Small intestine (tissue), 7 donors: ENCODE measurements around the gene GUCA1C. TPM values are rescaled to one million over a fixed set of nuclear protein-coding genes. Genes with fewer than 3 reads are reported as not detected.
A peak's percentile ranks its signal among the peaks of the same experiment; 100 is the strongest.

Source experiments
- DNase-seq, 2 donors: peaks; one replicate each; pipeline versions ENCODE4 v3.0.0 to v3.0.0-alpha.2; 2013
- FAIRE-seq: peaks from 2 replicates; lab custom pipeline; 2012; peaks lifted over from hg19 to GRCh38; lab: Jason Lieb, UNC
- H3K27ac ChIP-seq, 3 donors: one replicate each; pipeline ENCODE4 v1.5.1; 2013; ENCODE audit warnings: low read length in 2 of 3, mild to moderate bottlenecking in 2 of 3, control low read depth in 1 of 3, inconsistent platforms in 1 of 3, low read depth in 1 of 3, moderate library complexity in 1 of 3
- H3K27me3 ChIP-seq, 3 donors: one replicate each; pipeline ENCODE4 v1.6.1; 2013; ENCODE audit warnings: low read length in 3 of 3, inconsistent platforms in 1 of 3; ENCODE audit not compliant: control insufficient read depth in 3 of 3, insufficient read depth in 3 of 3
- H3K36me3 ChIP-seq, 3 donors: one replicate each; pipeline ENCODE4 v1.6.1; 2013; ENCODE audit warnings: low read length in 3 of 3, inconsistent platforms in 1 of 3, low read depth in 1 of 3, mild to moderate bottlenecking in 1 of 3, moderate library complexity in 1 of 3; ENCODE audit not compliant: control insufficient read depth in 3 of 3, insufficient read depth in 2 of 3
- H3K4me1 ChIP-seq, 3 donors: one replicate each; pipeline ENCODE4 v1.6.1; 2013; ENCODE audit warnings: low read length in 2 of 3, inconsistent platforms in 1 of 3, low read depth in 1 of 3, mild to moderate bottlenecking in 1 of 3, moderate library complexity in 1 of 3; ENCODE audit not compliant: control insufficient read depth in 3 of 3, insufficient read depth in 2 of 3
- H3K4me3 ChIP-seq, 3 donors: one replicate each; pipeline ENCODE4 v1.5.1; 2013; ENCODE audit warnings: low read length in 3 of 3, control low read depth in 1 of 3, inconsistent platforms in 1 of 3, low read depth in 1 of 3, mild to moderate bottlenecking in 1 of 3, moderate library complexity in 1 of 3
- H3K9me3 ChIP-seq, 2 donors: one replicate each; pipeline ENCODE4 v1.6.1; 2013; ENCODE audit warnings: low read depth in 1 of 2, low read length in 1 of 2; ENCODE audit not compliant: control insufficient read depth in 2 of 2, insufficient read depth in 1 of 2
- WGBS, 3 donors: extraction: QIAGEN DNeasy Blood & Tissue Kit; methylation state at CpG; one replicate each; pipeline ENCODE4 v1.1.7; 2013; 5-methylcytosine and 5-hydroxymethylcytosine counted together
- polyA plus RNA-seq, 4 donors: library from polyadenylated mRNA; stranded (reverse) in 3 of 4; unstranded in 1 of 4; fragments of 200-250 nt in 3 of 4; fragments of 120-200 nt in 1 of 4; gene quantifications; one replicate each; pipeline versions ENCODE4 v1.2.1 to v1.2.3, GENCODE V29; 2013
- donor health status: healthy with polysubstance abuse.
- donor health status: control.
- donor health status: control.
- donor health status: Bipolar disorder and iron deficiency.
- donor health status: healthy.

The GUCA1C gene
- polyA plus RNA-seq, 4 donors, result not detected

DNA sequence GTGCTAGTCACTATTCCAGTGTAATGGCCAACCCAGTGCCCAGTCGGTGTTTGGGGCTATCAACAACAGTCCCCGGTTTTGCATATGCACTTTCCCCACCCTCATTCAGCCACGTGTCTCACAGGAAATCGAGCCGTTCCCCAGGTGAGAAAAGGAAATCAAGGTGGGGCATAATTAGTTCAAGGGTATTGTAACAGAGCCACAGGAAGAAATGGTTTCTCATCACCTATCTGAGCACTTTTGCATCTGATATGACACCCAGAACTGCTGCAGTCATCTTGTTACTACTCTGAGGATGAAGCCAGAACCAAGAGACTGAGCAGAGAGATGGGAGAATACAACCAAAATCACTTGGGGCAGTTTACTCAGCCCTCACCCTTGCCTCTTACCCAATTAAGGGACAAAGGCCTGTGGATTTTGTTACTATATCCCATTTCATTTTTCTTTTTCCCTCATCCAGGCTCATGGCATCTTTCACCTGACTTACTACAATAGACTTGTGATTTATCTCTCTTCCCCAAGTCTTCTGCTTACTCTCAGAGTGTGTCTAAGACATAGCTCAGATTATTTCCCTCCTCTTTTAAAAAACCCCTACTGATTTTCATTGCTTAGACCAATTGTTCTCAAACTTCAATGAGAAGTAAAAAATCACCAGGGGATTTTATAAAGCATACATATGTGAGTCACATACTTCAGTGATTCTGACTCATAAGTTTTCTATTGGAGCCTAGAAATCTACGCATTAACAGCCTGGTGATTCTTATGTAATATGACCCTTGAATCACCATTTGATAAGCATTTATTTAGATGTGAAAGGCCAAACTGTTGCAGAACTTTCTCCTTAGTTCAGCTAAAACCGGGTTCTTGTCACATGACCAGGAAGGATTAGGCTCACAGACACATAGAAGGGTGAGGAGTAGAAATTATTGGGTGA, 90.5 kb downstream of the GUCA1C start:
- peaks cover 0 to 3% of the 10 kb centered on the region in 2 donors for H3K9me3 ChIP-seq

DNA sequence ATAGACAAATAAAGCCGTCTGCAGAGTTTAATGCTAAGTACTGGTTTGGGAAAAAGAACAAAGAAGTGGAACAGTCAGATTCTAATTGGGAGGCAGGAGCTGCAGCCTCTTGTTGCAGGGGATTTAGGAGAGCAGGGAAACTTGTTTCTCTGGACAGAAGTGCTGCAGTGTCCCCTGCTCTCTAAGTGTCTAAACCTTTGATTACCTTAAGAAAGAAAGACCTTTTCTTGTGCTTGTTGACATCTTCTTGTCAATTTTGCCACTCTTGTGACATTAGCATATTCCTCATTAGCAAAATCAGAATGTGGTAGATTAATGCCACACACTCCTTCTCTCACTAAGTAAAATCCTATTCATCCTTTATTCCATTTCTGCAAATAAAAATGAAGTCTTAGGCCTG, 92.3 kb downstream of the GUCA1C start:
- Histone ChIP-seq H3K4me3 (no peak overlapping the region), H3K27ac (no peak overlapping the region), H3K36me3 (no peaks in the 10 kb centered on the region), H3K27me3 (no peaks in the 10 kb centered on the region), H3K4me1 (peaks cover 0 to 5% (median 0%) of the 10 kb centered on the region in 3 donors), H3K9me3 (peaks cover 0 to 3% of the 10 kb centered on the region in 2 donors)
- WGBS, 3 donors, result 66 to 78% (median 75%) methylated on average over 1 of the region's 1 CpG
- FAIRE-seq, result no peak
- DNase-seq, result no peak

More for the DNA sequence above, 90.5 kb downstream of the GUCA1C start:
- Histone ChIP-seq H3K27ac (peak overlapping the region in 1 of 3 donors; percentile 39), H3K36me3 (no peaks in the 10 kb centered on the region), H3K4me1 (peaks cover 0 to 5% (median 0%) of the 10 kb centered on the region in 3 donors), H3K4me3 (no peak overlapping the region), H3K27me3 (no peaks in the 10 kb centered on the region)
- 30 to 47% (median 31%) methylated on average over 7 of the region's 7 CpGs for WGBS, 3 donors
- DNase-seq (peak; percentile 23 to 84), FAIRE-seq (no peak)

Other genes starting within 250 kb of the GUCA1C start
- gene RETNLB, start 196.5 kb downstream of the GUCA1C start, polyA plus RNA-seq, result 10 to 100 TPM in 1 of 4 donors, 1 to 10 TPM in 1, not detected in 2; 4.9 to 57.5 TPM
- 1 to 10 TPM in 1 of 4 donors, under 1 TPM in 1, not detected in 2; 0.48 to 1.2 TPM for gene TRAT1, start 131.1 kb downstream of the GUCA1C start, polyA plus RNA-seq
- not detected for gene MORC1, start 164.3 kb upstream of the GUCA1C start, polyA plus RNA-seq
- gene C3orf85, start 182.8 kb upstream of the GUCA1C start, polyA plus RNA-seq, result 100 to 1,000 TPM in 2 of 4 donors, 10 to 100 TPM in 2; 10.3 to 131 (median 107) TPM